ENCODE data around the gene SAMD7.

DNA sequence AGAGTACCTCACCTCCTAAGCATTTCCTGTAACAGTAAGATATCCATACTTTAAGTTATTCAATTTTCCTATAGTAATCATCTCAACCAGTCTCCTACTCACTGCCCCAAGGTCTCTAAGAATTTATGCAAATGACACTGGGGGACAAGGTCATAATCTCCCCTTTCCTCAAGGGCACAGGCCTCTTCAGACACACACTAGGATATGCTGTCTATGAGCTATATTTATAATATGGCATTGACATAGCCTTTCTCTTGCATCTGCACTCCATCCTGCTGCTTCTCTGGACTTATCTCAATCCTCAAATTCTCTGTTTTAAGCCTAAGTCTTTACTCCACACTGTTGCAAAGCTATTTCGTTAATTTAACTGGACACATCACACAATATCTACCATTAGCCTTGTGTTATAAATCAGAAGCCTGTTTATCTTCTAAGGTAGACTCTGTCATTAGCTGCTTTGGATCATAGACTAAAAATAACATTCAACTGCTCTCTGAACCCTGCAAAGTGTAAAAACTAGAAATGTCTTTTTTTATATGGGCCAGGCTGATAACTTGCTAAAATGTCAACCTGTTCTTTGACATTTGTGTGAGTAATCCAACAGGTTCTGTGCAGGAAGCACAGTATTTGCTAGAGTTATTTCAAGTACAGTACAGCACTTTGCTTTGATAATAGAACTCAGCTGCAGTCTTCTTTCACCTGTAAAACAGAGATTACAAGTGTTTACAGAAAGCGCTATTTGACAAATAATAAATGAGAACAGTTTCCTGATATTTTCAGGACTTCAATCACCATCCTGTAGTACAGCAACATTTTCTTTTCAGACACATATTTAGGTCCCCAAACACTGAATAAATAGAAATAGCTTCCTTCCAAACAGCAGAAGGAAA is 37.4 kb downstream of the SAMD7 start:
- no peak for TF ChIP-seq FOXJ3 (CRISPR knock-in tag; IDR thresholded peaks at IDR 0.05; ENCODE audit: borderline replicate concordance)
- no peak for TF ChIP-seq SMAD3 (CRISPR knock-in tag; IDR thresholded peaks at IDR 0.05; ENCODE audit: borderline replicate concordance)
- no peak for TF ChIP-seq ZNF263 (CRISPR knock-in tag; IDR thresholded peaks at IDR 0.05; ENCODE audit: low read depth)
- no peak for TF ChIP-seq JUN (CRISPR knock-in tag; IDR thresholded peaks at IDR 0.05)
- TF ChIP-seq, protein P1, sequence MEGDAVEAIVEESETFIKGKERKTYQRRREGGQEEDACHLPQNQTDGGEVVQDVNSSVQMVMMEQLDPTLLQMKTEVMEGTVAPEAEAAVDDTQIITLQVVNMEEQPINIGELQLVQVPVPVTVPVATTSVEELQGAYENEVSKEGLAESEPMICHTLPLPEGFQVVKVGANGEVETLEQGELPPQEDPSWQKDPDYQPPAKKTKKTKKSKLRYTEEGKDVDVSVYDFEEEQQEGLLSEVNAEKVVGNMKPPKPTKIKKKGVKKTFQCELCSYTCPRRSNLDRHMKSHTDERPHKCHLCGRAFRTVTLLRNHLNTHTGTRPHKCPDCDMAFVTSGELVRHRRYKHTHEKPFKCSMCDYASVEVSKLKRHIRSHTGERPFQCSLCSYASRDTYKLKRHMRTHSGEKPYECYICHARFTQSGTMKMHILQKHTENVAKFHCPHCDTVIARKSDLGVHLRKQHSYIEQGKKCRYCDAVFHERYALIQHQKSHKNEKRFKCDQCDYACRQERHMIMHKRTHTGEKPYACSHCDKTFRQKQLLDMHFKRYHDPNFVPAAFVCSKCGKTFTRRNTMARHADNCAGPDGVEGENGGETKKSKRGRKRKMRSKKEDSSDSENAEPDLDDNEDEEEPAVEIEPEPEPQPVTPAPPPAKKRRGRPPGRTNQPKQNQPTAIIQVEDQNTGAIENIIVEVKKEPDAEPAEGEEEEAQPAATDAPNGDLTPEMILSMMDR (IDR thresholded peaks at IDR 0.05) = no peak

Data from WTC11 (cell line).